Islet precursor cell (in vitro differentiated cells): ENCODE data around the gene NOG.
A peak's percentile ranks its signal among the peaks of the same experiment; 100 is the strongest.

ENCODE experiments used
- DNase-seq: peaks from one replicate; pipeline ENCODE4 v3.0.0-alpha.2; 2018

Gene NOG

GRCh38 chr17:56593646-56594319 lies at the start of gene NOG:
Gene NOG (plus strand): TSS chr17:56593699. CDS start chr17:56594224, 525 bp downstream.
- peak; percentile 90 for DNase-seq

GRCh38 chr17:56545106-56545505 lies 48.4 kb upstream of the NOG start:
- DNase-seq = peak; percentile 48

- no peak for DNase-seq
Observed at GRCh38 chr17:56545930-56546329, 47.6 kb upstream of the NOG start.

GRCh38 chr17:56548661-56549060 lies 44.8 kb upstream of the NOG start:
- peak; percentile 32 for DNase-seq

- DNase-seq = peak; percentile 26
Observed at GRCh38 chr17:56549501-56549900, 44.0 kb upstream of the NOG start.

GRCh38 chr17:56557682-56558081 lies 35.8 kb upstream of the NOG start:
- no peak for DNase-seq

GRCh38 chr17:56558088-56558487 lies 35.4 kb upstream of the NOG start:
- no peak for DNase-seq

- DNase-seq = peak; percentile 91
Observed at GRCh38 chr17:56570199-56570598, 23.3 kb upstream of the NOG start.

- DNase-seq = no peak
Observed at GRCh38 chr17:56571456-56571855, 22.0 kb upstream of the NOG start.

- DNase-seq = no peak
Observed at GRCh38 chr17:56577190-56577842, 16.2 kb upstream of the NOG start.

GRCh38 chr17:56577843-56578204 lies 15.7 kb upstream of the NOG start:
- DNase-seq = no peak

GRCh38 chr17:56581635-56582627 lies 11.6 kb upstream of the NOG start:
- no peak for DNase-seq

GRCh38 chr17:56583772-56584171 lies 9.7 kb upstream of the NOG start:
- no peak for DNase-seq

GRCh38 chr17:56587298-56587697 lies 6.2 kb upstream of the NOG start:
- DNase-seq = no peak

- DNase-seq = peak; percentile 92
Observed at GRCh38 chr17:56592487-56593085, 913 bp upstream of the NOG start.

GRCh38 chr17:56593086-56593645 lies 333 bp upstream of the NOG start:
- DNase-seq = peak; percentile 92

GRCh38 chr17:56594320-56595107 lies 1.0 kb downstream of the NOG start:
- peak; percentile 84 for DNase-seq

GRCh38 chr17:56595108-56595418 lies 1.6 kb downstream of the NOG start:
- DNase-seq = no peak

- peak; percentile 94 for DNase-seq
Observed at GRCh38 chr17:56595831-56596690, 2.6 kb downstream of the NOG start.

GRCh38 chr17:56596691-56597494 lies 3.4 kb downstream of the NOG start:
- DNase-seq = peak; percentile 93
